Fibroblast of mammary gland (primary cell): ENCODE data around the gene SDE2.

ENCODE experiments used
- DNase-seq: peaks from one replicate; pipeline ENCODE4 v3.0.0-alpha.2; 2010; ENCODE audit warnings: low read depth
- H3K4me3 ChIP-seq: 2 replicates; pipeline ENCODE4 v1.5.1; 2011; ENCODE audit warnings: low read depth, mild to moderate bottlenecking, low read length, moderate library complexity; ENCODE audit not compliant: control insufficient read depth
- TF ChIP-seq, protein P1 (sequence below): conservative IDR thresholded peaks from 2 replicates; pipeline ENCODE4 v1.5.1; 2011; ENCODE audit warnings: low read depth, low read length, inconsistent platforms; ENCODE audit not compliant: control insufficient read depth, insufficient read depth

Gene SDE2

DNA sequence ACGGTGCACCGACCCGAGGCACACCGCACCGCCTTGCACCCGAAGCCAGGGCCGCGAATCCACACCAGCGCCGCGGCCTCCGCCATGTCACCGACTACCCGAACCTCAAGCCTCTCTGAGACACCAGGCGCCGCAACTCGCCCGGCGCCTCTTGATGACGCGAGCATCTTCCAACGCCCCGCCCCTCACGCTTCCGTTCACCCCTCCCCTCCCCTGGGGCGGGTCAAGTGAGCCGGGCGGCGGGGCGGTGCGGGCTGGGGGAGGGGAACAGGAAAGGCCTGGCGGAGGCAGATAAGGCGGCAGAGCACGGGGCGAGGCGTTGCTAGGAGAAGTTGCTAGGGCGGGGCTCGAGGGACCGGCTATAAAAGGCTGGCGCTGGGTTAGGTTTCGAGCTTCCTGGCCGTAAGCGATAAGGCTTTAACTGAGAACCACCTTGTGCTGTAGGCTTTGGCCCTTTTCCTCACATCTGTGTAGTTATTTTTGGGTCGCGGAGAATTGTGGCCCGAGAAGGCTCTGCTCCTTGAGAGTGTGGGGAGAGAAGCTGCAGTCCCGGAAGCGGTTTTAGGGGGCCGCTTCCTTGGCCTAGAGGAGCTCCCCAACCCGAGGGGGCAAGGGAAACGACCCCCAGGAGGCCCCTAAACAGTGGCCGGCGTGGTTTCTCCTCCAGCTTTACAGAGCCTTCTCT, at the start of gene SDE2:
Gene SDE2 (minus strand): TSS at position 117 of the 685 bp plus-strand sequence. CDS start 31 bp downstream, at position 86.
- TF ChIP-seq, protein P1, sequence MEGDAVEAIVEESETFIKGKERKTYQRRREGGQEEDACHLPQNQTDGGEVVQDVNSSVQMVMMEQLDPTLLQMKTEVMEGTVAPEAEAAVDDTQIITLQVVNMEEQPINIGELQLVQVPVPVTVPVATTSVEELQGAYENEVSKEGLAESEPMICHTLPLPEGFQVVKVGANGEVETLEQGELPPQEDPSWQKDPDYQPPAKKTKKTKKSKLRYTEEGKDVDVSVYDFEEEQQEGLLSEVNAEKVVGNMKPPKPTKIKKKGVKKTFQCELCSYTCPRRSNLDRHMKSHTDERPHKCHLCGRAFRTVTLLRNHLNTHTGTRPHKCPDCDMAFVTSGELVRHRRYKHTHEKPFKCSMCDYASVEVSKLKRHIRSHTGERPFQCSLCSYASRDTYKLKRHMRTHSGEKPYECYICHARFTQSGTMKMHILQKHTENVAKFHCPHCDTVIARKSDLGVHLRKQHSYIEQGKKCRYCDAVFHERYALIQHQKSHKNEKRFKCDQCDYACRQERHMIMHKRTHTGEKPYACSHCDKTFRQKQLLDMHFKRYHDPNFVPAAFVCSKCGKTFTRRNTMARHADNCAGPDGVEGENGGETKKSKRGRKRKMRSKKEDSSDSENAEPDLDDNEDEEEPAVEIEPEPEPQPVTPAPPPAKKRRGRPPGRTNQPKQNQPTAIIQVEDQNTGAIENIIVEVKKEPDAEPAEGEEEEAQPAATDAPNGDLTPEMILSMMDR, result no peak
- peak; percentile 97 for DNase-seq
- H3K4me3 ChIP-seq, result peak within 1 kb of the TSS; percentile 99

DNA sequence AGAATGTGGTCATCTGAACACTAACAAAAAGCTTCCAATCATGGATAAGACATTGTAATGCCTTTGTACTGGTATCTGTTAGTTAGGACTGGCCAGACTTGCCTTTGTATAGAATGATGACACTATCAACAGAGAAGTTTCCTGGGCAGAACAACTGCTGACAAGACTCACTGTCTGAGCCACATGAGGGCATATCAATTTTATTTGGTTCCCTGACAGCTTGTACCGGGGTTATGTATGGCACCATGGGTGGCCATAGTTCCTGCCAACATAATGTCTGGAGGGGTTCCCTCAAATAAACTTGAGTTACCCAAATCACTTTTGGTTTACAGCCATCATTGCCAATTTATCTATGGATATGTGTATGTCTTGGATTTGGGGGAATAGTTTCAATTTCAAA, 49.7 kb upstream of the SDE2 start:
- TF ChIP-seq, protein P1, result no peak
- DNase-seq, result no peak
- H3K4me3 ChIP-seq, result no peak overlapping the region

DNA sequence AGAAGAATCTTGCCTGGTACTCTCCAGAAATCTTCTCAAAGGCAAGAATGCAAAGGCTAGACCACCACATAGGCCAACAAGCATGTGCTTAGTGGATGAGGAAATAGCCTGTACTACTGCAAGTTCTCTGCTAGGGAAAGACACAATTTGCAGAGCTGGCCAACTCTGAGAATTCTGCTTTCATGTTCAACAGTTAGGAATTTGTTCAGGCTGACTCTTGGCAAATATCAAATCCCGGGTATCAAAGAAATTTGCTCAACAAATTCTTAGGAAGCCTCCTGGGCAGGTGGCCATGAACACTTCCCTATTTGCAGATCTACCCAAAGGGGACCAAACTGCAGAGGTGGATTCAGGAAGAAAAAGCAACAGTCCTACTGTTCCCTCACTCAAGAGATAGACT, 48.4 kb upstream of the SDE2 start:
- no peak overlapping the region for H3K4me3 ChIP-seq
- DNase-seq, result peak; percentile 51
- TF ChIP-seq, protein P1, result no peak

GRCh38 chr1:226046240-226046639, 47.1 kb upstream of the SDE2 start:
- DNase-seq, result peak; percentile 85
- TF ChIP-seq, protein P1, result no peak
- no peak overlapping the region for H3K4me3 ChIP-seq

- TF ChIP-seq, protein P1, result no peak
- no peak for DNase-seq
- no peak overlapping the region for H3K4me3 ChIP-seq
These were observed 45.5 kb upstream of the SDE2 start for GRCh38 chr1:226044514-226045101.

- H3K4me3 ChIP-seq, result no peak overlapping the region
- TF ChIP-seq, protein P1, result no peak
- no peak for DNase-seq
These were observed 42.3 kb upstream of the SDE2 start for GRCh38 chr1:226041419-226041818.
